ENCODE results near the gene MPP7.

The MPP7 gene

GRCh38 chr10:28318626-28319025, 15.8 kb upstream of the MPP7 start:
- no peak for DNase-seq (ENCODE audit: low read depth in 2 of 2)
- H3K4me3 ChIP-seq (replicated peaks in 1 of 2; ENCODE audit: low read depth in 2 of 2, low read length in 2 of 2) = no peak overlapping the region
- TF ChIP-seq CTCF (IDR thresholded peaks at IDR 0.05; ENCODE audit: low read depth, low read length) = no peak

GRCh38 chr10:28317760-28318159, 14.9 kb upstream of the MPP7 start:
- TF ChIP-seq CTCF (IDR thresholded peaks at IDR 0.05; ENCODE audit: low read depth, low read length) = no peak
- no peak for DNase-seq (ENCODE audit: low read depth in 2 of 2)
- no peak overlapping the region for H3K4me3 ChIP-seq (replicated peaks in 1 of 2; ENCODE audit: low read depth in 2 of 2, low read length in 2 of 2)

- TF ChIP-seq CTCF (IDR thresholded peaks at IDR 0.05; ENCODE audit: low read depth, low read length) = no peak
- no peak overlapping the region for H3K4me3 ChIP-seq (replicated peaks in 1 of 2; ENCODE audit: low read depth in 2 of 2, low read length in 2 of 2)
- DNase-seq (ENCODE audit: low read depth in 2 of 2) = no peak
These were observed 13.8 kb upstream of the MPP7 start for GRCh38 chr10:28316696-28317095.

GRCh38 chr10:28315140-28315539, 12.3 kb upstream of the MPP7 start:
- no peak overlapping the region for H3K4me3 ChIP-seq (replicated peaks in 1 of 2; ENCODE audit: low read depth in 2 of 2, low read length in 2 of 2)
- no peak for TF ChIP-seq CTCF (IDR thresholded peaks at IDR 0.05; ENCODE audit: low read depth, low read length)

GRCh38 chr10:28314211-28314610, 11.3 kb upstream of the MPP7 start:
- no peak overlapping the region for H3K4me3 ChIP-seq (replicated peaks in 1 of 2; ENCODE audit: low read depth in 2 of 2, low read length in 2 of 2)
- no peak for DNase-seq (ENCODE audit: low read depth in 2 of 2)
- no peak for TF ChIP-seq CTCF (IDR thresholded peaks at IDR 0.05; ENCODE audit: low read depth, low read length)

More at GRCh38 chr10:28315140-28315539, 12.3 kb upstream of the MPP7 start:
- no peak for DNase-seq (ENCODE audit: low read depth in 2 of 2)

GRCh38 chr10:28312572-28312971, 9.7 kb upstream of the MPP7 start:
- H3K4me3 ChIP-seq (replicated peaks in 1 of 2; ENCODE audit: low read depth in 2 of 2, low read length in 2 of 2) = no peak overlapping the region
- TF ChIP-seq CTCF (IDR thresholded peaks at IDR 0.05; ENCODE audit: low read depth, low read length) = no peak
- peak in 1 of 2 donors; percentile 60 for DNase-seq (ENCODE audit: low read depth in 2 of 2)

- TF ChIP-seq CTCF (IDR thresholded peaks at IDR 0.05; ENCODE audit: low read depth, low read length) = no peak
- no peak for DNase-seq (ENCODE audit: low read depth in 2 of 2)
These were observed 8.2 kb upstream of the MPP7 start for GRCh38 chr10:28311104-28311503.

More at GRCh38 chr10:28311104-28311503, 8.2 kb upstream of the MPP7 start:
- no peak overlapping the region for H3K4me3 ChIP-seq (replicated peaks in 1 of 2; ENCODE audit: low read depth in 2 of 2, low read length in 2 of 2)

Measured in cardiac fibroblast (primary cell).